ENCODE measurements around the gene CALHM2.

The CALHM2 gene

DNA sequence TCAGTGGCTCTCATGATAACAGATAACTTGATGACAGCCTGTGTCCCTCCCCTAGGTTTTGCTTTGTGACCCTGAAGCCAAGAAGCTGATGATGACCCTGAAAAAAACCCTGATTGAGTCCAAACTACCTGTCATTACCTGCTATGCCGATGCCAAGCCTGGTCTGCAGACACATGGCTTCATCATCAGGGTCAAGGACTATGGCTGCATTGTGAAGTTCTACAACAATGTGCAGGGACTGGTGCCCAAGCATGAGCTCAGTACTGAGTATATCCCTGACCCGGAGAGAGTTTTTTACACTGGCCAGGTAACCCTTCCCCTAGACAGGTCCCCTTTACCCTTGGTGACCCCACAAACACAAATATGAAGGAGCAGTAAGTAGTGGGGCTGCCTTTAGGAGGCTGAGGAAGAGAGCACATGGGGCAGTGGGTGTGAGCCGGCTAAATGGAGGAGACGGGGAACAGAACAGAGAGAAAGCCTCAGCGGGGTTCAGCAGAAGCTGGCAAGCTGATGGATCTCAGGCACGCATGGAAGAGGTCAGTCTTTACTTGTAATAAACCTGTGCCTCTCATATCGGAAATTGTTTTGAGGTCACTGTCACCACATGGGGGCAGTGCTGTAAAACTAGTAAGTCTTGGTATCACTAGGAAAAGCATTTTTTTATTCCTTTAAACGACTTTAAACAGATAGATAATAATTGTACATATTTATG is 35.6 kb downstream of the CALHM2 start:
- DNase-seq (ENCODE audit: extremely low spot score): peak; percentile 61
- ChIA-PET POLR2A (interaction anchor here (0.7 kb wide), 1 partner anchor 55 kb away, joined by 3 read pairs; no protein-coding TSS in a partner anchor), CTCF (interaction anchor here (0.6 to 9.0 kb wide), 23 partner anchors 9 to 499 kb away, joined by 3 to 135 read pairs (median 7); partner anchors contain the start of genes ATP5MK, CALHM2, CALHM3 and CNNM2)
- TF ChIP-seq, protein P1, sequence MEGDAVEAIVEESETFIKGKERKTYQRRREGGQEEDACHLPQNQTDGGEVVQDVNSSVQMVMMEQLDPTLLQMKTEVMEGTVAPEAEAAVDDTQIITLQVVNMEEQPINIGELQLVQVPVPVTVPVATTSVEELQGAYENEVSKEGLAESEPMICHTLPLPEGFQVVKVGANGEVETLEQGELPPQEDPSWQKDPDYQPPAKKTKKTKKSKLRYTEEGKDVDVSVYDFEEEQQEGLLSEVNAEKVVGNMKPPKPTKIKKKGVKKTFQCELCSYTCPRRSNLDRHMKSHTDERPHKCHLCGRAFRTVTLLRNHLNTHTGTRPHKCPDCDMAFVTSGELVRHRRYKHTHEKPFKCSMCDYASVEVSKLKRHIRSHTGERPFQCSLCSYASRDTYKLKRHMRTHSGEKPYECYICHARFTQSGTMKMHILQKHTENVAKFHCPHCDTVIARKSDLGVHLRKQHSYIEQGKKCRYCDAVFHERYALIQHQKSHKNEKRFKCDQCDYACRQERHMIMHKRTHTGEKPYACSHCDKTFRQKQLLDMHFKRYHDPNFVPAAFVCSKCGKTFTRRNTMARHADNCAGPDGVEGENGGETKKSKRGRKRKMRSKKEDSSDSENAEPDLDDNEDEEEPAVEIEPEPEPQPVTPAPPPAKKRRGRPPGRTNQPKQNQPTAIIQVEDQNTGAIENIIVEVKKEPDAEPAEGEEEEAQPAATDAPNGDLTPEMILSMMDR (IDR thresholded peaks at IDR 0.05; ENCODE audit: control extremely low read depth, extremely low read depth, low read depth, missing control alignments): peak; percentile 63

DNA sequence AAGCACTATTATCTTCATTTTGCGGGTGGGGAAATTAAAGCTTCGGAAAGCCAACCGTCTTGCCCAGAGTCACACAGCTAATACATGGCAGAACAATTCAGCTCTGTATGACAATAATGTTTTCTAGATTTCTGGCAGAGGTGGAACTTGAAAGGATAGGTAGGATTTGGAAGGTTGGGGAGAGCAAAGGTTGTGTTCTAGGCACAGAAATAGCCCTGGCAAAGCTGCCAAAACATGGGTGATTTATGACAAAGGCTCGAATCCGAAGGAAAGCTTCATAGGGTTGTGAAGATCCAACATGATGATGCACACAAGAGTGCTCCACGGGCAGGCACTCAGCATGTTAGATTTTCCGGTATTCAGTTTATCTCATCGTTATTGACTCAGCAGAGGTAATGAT is 36.6 kb downstream of the CALHM2 start:
- TF ChIP-seq, protein P1 (IDR thresholded peaks at IDR 0.05; ENCODE audit: control extremely low read depth, extremely low read depth, low read depth, missing control alignments): no peak
- ChIA-PET CTCF (interaction anchor here (0.6 to 9.0 kb wide), 20 partner anchors 10 to 498 kb away, joined by 3 to 135 read pairs (median 9); partner anchors contain the start of genes ATP5MK, CALHM2, CALHM3 and CNNM2), POLR2A (no interaction called here)
- DNase-seq (ENCODE audit: extremely low spot score): no peak

- TF ChIP-seq, protein P1 (IDR thresholded peaks at IDR 0.05; ENCODE audit: control extremely low read depth, extremely low read depth, low read depth, missing control alignments): no peak
- DNase-seq (ENCODE audit: extremely low spot score): no peak
- CTCF ChIA-PET: interaction anchor here (0.8 to 9.0 kb wide), 4 partner anchors 8 to 78 kb away, joined by 3 to 135 read pairs (median 52); partner anchors contain the start of gene NEURL1
- POLR2A ChIA-PET: no interaction called here
Observed at GRCh38 chr10:103413564-103413963, 38.6 kb downstream of the CALHM2 start.

DNA sequence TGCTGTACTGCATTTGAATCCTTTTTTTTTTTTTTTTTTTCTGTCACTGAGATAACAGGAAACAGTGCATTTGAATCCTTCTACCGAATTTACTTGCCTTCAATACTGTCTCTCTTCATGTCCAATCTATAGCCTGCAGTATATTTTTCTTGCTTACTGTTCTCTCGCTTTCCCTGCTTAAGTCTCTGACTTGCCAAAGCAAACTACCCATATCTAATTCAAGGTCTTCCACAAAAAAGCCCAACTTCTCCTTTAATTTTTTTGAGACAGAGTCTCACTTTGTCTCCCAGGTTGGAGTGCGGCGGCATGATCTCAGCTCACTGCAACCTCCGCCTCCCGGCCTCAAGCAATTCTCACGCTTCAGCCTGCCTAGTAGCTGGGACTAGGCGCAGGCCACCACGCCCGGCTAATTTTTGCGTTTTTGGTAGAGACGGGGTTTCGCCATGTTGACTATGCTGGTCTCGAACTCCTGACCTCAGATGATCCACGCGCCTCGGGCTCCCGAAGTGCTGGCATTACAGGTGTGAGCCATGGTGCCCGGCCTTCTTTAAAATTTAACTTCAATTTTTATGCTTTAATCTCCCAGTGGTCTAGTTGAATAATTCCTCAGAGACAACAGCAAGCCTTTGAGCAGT is 54.9 kb downstream of the CALHM2 start:
- CTCF ChIA-PET: interaction anchor here (0.9 to 3.9 kb wide), 7 partner anchors 9 to 88 kb away, joined by 3 to 23 read pairs (median 4); no protein-coding TSS in a partner anchor
- DNase-seq (ENCODE audit: extremely low spot score): no peak
- POLR2A ChIA-PET: interaction anchor here (0.8 kb wide), 1 partner anchor 29 kb away, joined by 5 read pairs; the partner anchor contains the start of gene TAF5
- TF ChIP-seq, protein P1 (IDR thresholded peaks at IDR 0.05; ENCODE audit: control extremely low read depth, extremely low read depth, low read depth, missing control alignments): no peak

GRCh38 chr10:103396789-103397087 is 55.4 kb downstream of the CALHM2 start:
- CTCF ChIA-PET: interaction anchor here (1.2 to 3.9 kb wide), 4 partner anchors 13 to 29 kb away, joined by 4 to 23 read pairs (median 4); partner anchors contain the start of gene TAF5
- no peak for DNase-seq (ENCODE audit: extremely low spot score)
- TF ChIP-seq, protein P1 (IDR thresholded peaks at IDR 0.05; ENCODE audit: control extremely low read depth, extremely low read depth, low read depth, missing control alignments): no peak

More at GRCh38 chr10:103396789-103397087, 55.4 kb downstream of the CALHM2 start:
- POLR2A ChIA-PET: interaction anchor here (0.8 kb wide), 1 partner anchor 29 kb away, joined by 5 read pairs; the partner anchor contains the start of gene TAF5

Measured in GM10248 (cell line).